GM19467 (cell line): Measurements from ENCODE around the gene SDR42E2.
"Not testable (repeated sequence)": the region's sequence is repeated elsewhere in the genome, so short reads cannot be mapped to it uniquely, and the experiment has no call there.

Experiments
- ATAC-seq: cut with Tn5 transposase; IDR thresholded peaks from one replicate; pipeline ENCODE4 v1.9.1; 2021; ENCODE audit warnings: mild to moderate bottlenecking, moderate library complexity; ENCODE audit not compliant: unreplicated experiment

The SDR42E2 gene

DNA sequence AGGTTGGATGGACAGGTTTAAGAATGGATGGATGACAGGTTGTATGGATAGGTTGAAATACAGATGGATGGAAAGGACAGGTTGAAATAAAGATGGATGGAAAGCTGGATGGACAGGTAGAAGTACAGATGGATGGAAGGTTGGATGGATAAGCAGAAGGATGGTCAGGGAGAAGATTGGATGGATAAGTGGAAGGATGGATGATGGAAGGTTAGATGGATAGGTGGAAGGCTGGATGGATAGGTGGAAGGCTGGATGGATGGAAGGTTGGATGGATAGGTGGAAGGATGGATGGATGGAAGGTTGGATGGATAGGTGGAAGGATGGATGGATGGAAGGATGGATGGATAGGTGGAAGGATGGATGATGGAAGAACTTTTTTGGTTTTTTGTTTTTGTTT lies 905 bp upstream of the SDR42E2 start:
- no peak for ATAC-seq

DNA sequence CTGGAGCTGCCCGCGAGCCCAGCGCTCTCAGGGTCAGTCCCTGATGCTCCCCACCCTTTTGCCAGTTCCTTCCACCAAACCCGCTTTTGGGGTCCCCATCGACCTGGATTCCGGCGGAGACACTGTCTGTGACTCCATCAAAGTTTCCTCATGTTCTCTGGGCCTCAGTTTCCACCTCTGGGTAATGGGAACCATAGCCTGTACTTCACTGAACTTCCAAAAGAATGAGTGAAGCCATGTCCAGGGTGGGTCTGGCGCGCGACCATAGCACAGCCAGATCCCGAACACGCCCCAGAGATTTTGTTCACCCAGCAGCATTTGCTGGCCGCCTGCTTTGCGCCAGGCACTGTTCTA lies 327 bp downstream of the SDR42E2 start:
- ATAC-seq: no peak

DNA sequence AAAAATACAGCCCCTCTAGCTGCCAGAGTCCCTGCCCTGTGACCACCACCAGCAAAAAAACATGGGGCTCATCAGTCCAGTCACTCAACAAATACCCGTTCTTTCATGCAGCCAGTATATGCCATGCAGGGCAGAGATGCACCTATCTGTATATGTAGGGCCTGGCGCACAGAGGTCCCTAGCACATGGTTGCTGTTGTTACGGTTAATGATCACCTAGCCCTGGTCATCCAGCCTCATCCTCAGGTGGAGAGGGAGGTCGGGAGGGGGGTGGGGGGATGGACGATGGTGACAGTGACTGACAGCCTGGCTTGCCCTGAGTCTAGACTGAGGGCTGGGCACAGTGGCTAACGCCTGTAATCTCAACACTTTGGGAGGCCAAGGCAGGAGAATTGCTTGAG lies 1.5 kb downstream of the SDR42E2 start:
- ATAC-seq: no peak

DNA sequence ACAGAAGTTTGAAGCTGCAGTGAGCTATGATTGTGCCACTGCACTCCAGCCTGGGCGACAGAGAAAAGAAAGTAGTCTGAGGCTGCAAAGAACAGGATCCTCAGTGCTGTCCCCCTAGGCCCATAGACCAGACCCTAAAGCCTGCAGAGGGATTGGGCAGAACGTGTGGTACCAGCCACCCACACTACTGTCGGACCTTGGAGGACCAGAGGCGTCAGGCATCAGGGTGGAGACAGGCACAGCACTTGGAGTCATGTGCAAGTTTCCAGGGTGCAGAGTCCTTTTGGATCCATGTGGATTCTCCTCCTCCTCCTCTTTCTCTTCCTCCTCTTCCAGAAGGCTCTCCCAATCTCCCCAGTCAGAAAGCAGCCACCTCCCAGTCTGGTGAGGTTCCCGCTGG lies 2.2 kb downstream of the SDR42E2 start:
- ATAC-seq: no peak

DNA sequence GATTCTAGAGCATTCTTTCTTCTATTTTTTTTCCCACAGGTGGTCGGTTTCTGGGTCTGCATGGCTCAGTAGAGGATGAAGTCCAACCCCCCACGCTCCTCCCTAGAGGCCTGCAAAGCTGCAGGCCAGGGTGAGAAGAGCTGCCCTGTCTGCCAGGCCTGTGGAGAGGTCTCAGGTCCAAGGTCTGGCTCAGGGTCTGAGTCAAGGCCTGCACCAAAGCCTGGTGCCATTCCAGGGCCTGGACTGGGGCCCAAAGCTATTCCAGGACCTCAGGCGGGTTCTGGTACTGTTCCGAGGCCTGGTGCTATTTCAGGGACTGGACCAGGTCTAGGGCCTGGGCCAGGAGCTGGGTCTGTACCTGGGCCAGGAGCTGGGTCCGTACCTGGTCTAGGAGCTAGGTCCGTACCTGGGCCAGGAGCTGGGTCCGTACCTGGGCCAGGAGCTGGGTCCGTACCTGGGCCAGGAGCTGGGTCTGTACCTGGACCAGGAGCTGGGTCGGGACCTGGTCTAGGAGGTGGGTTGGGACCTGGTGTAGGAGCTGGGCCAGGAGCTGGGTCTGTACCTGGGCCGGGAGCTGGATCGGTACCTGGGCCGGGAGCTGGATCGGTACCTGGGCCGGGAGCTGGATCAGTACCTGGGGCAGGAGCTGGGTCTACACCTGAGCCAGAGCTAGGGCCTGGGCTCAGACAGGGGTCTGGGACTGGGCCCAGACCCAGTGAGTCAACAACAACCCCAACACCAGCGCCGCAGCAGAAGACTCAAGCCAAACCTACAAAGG lies 3.4 kb downstream of the SDR42E2 start:
- ATAC-seq: no peak

GRCh38 chr16:22171953-22172352 lies 9.6 kb downstream of the SDR42E2 start:
- no peak for ATAC-seq

DNA sequence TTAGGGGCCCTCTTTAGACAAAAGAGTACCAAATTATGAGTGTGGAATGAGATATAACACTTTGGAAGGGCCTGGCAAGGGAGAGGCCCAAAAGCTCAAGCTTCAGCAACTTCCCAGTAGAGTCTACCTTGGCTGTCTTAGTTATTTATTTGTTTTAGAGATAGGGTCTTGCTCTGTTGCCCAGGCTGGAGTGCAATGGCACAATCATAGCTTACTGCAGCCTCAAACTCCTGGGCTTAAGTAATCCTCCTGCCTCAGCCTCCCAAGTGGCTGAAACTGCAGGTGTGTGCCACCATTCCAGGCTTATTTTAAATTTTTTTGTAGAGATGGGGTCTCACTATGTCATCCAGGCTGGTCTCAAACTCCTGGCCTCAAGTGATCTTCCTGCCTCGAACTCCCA lies 10.3 kb downstream of the SDR42E2 start:
- not testable (repeated sequence) for ATAC-seq

DNA sequence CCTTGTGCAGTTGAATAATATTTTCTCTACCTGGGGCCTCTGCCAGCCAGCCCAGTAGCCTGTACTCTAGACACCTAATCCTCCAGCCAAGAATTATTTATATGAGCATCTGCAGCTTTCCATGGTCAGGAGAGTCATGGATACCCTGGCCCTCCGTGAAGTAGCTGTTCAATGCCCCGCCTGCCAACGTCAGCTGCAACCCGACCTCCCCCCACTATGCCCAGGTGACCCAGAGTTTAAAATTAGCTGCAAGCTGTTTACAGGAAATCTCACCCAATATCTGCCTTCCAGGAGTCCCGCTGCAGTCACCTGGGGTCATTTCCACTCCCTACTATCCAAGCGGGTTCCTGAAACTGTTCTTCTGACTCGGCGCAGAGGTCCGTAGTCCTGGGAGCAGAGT lies 12.3 kb downstream of the SDR42E2 start:
- no peak for ATAC-seq

DNA sequence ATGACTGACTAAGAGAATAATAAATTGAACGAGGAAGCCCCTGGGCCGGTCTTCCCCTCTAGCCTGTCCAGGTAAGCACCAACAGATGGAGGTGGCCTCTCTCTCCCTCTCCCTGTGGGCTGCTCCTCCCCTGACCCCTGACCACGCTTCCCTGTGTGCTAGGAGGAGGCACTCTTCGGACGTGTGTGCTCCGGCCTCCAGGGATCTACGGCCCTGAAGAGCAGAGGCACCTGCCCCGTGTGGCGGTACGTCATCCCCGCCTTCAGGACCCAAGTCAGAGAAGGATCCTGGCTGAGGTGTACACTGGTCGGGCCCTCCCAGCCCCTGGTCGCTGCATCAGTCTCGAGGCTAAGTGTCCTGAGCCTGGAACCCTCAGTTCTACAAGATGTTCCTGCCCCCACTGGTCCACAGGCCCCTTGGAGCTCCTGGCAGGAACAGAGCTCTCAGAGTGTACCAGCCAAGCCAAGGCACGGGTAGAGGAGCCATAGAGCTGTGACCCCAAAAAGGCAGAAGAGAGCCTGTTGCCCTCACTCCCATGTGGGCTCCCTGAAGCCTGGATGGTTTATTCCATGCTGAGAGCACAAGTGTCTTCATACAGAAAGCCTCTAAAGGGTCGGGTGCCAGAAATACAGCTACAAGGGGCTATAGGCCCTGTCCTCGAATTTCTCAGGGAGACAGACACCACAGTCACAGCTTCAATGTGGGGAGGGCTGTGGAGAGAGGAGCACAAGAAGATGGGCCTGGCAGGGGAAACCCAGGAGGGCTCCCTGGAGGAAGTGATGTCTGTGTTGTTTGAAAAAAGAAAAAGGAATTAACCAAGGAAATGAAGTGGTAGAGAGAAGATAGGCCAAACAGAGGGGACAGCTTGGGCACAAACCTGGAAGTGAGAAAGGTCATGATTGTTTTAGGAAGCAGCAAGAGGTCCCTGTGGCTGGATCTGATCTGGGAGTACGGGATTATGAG lies 15.9 kb downstream of the SDR42E2 start:
- ATAC-seq: no peak

- no peak for ATAC-seq
Observed at GRCh38 chr16:22181426-22181825, 19.1 kb downstream of the SDR42E2 start.

GRCh38 chr16:22181843-22182242 lies 19.5 kb downstream of the SDR42E2 start:
- ATAC-seq: no peak

GRCh38 chr16:22183335-22183734 lies 21.0 kb downstream of the SDR42E2 start:
- no peak for ATAC-seq

DNA sequence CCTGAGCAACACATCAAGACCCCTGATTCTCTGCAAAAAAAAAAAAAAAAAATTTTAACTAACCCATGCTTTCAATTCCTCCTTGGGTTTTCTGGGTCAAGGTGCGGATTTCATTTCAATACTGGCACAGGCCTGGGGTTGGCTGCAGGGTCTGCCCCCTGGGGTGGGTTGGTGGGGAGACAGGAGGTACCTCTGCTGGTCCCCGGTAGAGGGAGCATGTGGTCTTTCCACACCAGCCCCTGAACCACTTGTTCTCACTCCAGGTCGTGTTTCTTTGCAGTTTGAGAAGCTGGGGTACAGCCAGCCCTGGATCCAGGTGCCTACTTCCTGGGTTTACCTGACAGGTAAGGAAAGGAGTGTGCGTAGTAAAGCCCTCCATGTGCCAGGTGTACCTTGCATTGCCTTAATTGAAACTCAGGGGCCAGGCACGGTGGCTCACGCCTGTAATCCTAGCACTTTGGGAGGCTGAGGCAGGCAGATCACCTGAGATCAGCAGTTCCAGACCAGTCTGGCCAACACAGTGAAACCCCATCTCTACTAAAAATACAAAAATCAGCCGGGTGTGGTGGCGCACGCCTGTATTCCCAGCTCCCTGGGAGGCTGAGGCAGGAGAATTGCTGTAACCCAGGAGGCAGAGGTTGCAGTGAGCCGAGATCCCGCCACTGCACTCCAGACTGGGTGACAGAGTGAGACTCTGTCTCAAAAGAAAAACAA lies 21.8 kb downstream of the SDR42E2 start:
- ATAC-seq: no peak

GRCh38 chr16:22184615-22184968 lies 22.3 kb downstream of the SDR42E2 start:
- ATAC-seq: no peak

DNA sequence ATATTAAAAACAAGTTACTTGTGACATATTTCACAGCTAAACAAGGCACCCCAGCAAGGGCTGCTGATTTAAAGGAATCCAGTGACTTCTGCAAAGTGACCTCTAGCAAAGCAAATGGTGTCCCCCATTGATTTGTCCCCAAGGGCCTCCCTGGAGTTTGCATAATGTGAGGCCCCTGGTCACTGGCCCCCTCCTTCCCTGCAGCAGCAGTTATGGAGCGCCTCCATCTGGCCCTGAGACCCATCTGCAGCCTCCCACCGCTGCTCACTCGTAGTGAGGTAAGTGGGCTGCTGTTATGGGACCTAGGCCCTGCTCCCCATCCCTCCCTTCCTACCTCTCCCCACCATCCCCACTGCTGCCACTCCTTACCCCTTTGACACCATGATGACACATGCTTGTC lies 24.2 kb downstream of the SDR42E2 start:
- no peak for ATAC-seq

DNA sequence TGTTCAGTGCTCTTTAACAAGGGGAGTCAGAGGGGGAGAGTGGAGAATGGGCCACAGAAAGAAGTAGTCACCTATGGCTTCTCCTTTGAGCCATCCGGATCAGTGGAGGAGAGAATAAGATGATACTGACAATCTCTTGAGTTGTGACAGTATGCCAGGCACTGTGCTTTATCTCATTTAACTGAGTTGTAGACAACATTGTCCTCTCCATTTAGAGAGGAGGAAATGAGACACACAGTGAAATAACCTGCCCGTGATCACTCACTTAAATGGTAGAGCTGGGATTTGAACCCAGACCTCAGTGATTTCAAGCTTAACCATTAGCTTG lies 25.9 kb downstream of the SDR42E2 start:
- no peak for ATAC-seq

DNA sequence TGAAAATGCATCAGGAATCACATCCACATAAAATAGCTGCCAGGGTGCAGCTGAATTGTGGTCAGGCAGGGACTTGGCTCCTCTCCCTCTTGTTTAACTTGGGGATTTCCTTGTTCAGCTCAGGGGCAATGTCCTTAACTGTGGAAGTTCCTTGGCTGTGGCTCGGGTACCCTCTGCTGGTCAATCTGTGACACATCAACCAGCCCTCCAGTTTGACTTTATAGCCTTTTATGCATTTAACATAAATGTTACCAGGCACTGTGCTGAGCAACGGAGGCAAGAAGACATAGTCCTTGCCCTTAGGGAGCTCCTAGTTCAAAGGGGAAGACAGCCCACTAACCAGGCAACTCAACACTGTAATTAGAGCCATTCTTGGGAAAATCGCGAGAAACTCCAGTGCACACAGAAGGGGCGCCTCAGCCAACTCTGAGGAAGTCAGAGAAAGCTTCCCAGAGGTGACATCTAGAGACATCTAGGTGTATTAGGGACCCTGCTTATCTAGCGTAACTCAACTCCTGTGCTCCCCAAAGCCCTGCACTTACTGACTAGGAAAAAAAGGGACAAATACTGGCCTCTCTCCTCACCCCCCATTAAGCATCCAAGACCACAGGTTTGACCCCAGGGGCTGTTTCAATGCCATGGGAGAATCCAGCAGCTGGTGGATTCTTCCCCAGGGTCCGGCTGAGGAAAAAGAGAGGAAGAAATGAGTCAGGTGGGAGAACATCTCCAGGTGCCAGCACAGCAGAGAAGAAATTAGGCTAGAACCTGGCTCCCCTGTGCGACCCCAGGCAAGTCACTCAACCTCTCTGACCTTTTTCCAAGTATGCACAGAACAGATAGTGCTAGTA lies 26.5 kb downstream of the SDR42E2 start:
- no peak for ATAC-seq

DNA sequence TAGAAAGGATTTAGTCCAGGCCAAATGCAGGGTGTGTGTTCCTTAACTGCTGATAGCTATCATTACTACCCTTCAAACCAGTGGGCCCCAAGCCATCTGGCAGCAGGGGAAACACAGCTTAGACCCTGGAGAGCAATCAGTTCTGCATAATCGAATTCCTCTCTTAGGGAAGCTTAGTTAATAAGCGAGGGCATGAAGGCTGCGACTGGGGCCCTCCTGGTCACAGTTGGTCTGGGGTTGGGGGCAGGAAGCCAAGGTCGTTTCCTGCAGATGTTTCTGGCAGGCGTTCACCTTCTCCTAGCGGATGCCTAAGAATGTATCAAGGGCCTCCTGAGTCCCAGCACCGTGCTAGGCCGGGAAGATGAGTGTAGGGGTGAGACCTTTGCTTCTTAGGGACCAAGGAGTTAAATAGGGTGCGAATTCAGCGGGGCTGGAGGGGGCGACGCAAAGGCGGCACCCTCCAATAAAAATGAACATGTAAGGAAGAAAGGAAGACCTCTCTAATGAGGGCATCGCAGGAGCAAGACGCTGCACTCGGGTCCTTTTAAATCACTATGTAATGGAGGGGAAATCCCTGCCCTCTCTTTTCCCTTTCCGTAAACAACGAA lies 27.3 kb downstream of the SDR42E2 start:
- ATAC-seq: no peak

DNA sequence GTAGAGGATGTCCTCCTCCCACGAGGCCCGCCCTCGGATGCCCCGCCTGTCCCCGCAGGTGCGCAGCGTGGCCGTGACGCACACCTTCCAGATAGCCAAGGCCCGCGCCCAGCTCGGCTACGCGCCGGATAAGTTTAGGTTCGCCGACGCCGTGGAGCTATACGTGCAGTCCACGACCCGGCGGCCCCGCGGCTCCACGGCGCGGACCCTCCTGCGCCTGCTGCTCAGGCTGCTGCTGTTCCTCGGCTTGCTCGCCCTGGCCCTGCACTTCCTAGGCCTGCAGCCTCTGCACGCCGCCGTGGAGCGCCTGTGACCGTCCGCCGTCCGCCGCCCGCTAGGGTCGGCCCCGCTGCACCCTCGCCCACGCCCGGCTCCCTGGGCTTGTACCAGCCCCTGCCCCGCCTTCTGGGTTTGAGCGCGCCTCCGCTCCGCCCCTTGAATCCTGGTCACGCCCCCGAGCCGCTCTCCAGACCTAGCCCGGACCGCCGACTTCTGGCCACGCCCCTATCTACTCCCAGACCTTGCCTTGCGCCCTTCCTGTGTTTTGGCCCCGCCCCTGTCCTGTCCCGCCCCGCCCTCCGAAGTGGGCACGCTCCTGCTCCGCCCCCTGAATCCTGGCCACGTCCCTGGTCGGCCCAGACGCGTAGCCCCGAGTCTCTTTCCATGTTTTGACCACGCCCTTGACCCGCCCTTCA lies 27.9 kb downstream of the SDR42E2 start:
- peak; percentile 61 for ATAC-seq
